ENCODE data around the gene CALHM6.

DNA sequence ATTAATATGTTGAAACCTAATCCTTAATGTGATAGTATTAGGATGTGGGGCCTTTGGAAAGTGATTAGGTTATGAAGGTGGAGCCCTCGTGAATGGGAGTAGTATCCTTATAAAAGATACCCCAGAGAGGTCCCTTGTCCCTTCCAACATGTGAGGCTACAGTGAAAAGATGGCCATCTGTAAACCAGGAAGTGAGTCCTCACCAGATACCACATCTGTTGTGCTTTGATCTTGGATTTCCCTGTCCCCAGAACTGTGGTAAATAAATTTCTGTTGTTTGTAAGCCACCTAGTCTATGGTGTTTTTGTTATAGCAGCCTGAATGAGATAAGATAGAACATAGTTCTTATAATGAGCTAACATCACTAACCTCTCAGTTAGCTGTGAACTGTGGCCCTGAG, 16.6 kb upstream of the CALHM6 start:
- TF ChIP-seq, protein P1, sequence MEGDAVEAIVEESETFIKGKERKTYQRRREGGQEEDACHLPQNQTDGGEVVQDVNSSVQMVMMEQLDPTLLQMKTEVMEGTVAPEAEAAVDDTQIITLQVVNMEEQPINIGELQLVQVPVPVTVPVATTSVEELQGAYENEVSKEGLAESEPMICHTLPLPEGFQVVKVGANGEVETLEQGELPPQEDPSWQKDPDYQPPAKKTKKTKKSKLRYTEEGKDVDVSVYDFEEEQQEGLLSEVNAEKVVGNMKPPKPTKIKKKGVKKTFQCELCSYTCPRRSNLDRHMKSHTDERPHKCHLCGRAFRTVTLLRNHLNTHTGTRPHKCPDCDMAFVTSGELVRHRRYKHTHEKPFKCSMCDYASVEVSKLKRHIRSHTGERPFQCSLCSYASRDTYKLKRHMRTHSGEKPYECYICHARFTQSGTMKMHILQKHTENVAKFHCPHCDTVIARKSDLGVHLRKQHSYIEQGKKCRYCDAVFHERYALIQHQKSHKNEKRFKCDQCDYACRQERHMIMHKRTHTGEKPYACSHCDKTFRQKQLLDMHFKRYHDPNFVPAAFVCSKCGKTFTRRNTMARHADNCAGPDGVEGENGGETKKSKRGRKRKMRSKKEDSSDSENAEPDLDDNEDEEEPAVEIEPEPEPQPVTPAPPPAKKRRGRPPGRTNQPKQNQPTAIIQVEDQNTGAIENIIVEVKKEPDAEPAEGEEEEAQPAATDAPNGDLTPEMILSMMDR (IDR thresholded peaks at IDR 0.05; ENCODE audit: insufficient read depth, low read length, poor library complexity, severe bottlenecking): no peak
- TF ChIP-seq EZH2phosphoT487 (conservative IDR thresholded peaks at IDR 0.05; ENCODE audit: low read length): no peak
